Measurements from ENCODE around the gene SLC2A9. TPM values are rescaled to one million over a fixed set of nuclear protein-coding genes. Genes with fewer than 3 reads are reported as not detected.

SLC2A9 gene
- total and polyA plus RNA-seq, 2 donors (not counting 1 experiment from before 2014, with no cell fraction given) = 2.3 to 3.9 TPM

GRCh38 chr4:9949573-9949972 lies 71.7 kb downstream of the SLC2A9 start:
- no peaks in the 10 kb centered on the region for H3K4me1 ChIP-seq (ENCODE audit: control insufficient read depth, extremely low read depth, insufficient read depth, low read length)
- H3K9ac ChIP-seq (ENCODE audit: insufficient read depth, low read length) = no peak overlapping the region
- H3K27ac ChIP-seq (ENCODE audit: insufficient read depth, low read length) = no peak overlapping the region
- no peak overlapping the region for H3K4me3 ChIP-seq (replicated peaks in 1 of 4; ENCODE audit: control extremely low read depth in 1 of 4, insufficient read depth in 1 of 4, low read depth in 3 of 4, low read length in 4 of 4)
- no peaks in the 10 kb centered on the region for H3K27me3 ChIP-seq (ENCODE audit: control insufficient read depth, insufficient read depth, low read length)
- H3K9me3 ChIP-seq (ENCODE audit: control insufficient read depth, insufficient read depth, low read depth, low read length) = no peaks in the 10 kb centered on the region
- DNase-seq (ENCODE audit: low read depth in 2 of 2) = no peak
- H2AFZ ChIP-seq (ENCODE audit: low read length) = no peak overlapping the region
- H3K36me3 ChIP-seq (ENCODE audit: control insufficient read depth, insufficient read depth, low read length) = no peaks in the 10 kb centered on the region
- no peaks in the 10 kb centered on the region for H3K79me2 ChIP-seq (ENCODE audit: control insufficient read depth, insufficient read depth, low read length)
- H3K4me2 ChIP-seq (ENCODE audit: extremely low read depth, insufficient read depth, low read length) = no peak overlapping the region
- TF ChIP-seq EZH2 (IDR thresholded peaks at IDR 0.05; ENCODE audit: low read length, missing control alignments) = no peak
- no peak for TF ChIP-seq CTCF (conservative IDR thresholded peaks at IDR 0.05 in 1 of 2, IDR thresholded peaks at IDR 0.05 in 1 of 2; ENCODE audit: low read depth in 1 of 2, low read length in 2 of 2)
- H4K20me1 ChIP-seq (ENCODE audit: control insufficient read depth, extremely low read depth, insufficient read depth, low read length) = no peaks in the 10 kb centered on the region

GRCh38 chr4:9947168-9948062 lies 73.9 kb downstream of the SLC2A9 start:
- no peak for DNase-seq (ENCODE audit: low read depth in 2 of 2)
- Histone ChIP-seq H3K9me3 (ENCODE audit: control insufficient read depth, insufficient read depth, low read depth, low read length) (no peaks in the 10 kb centered on the region), H4K20me1 (ENCODE audit: control insufficient read depth, extremely low read depth, insufficient read depth, low read length) (no peaks in the 10 kb centered on the region), H3K4me1 (ENCODE audit: control insufficient read depth, extremely low read depth, insufficient read depth, low read length) (no peaks in the 10 kb centered on the region), H3K79me2 (ENCODE audit: control insufficient read depth, insufficient read depth, low read length) (no peaks in the 10 kb centered on the region), H3K4me3 (replicated peaks in 1 of 4; ENCODE audit: control extremely low read depth in 1 of 4, insufficient read depth in 1 of 4, low read depth in 3 of 4, low read length in 4 of 4) (no peak overlapping the region), H3K27me3 (ENCODE audit: control insufficient read depth, insufficient read depth, low read length) (no peaks in the 10 kb centered on the region), H3K9ac (ENCODE audit: insufficient read depth, low read length) (no peak overlapping the region), H3K27ac (ENCODE audit: insufficient read depth, low read length) (no peak overlapping the region), H2AFZ (ENCODE audit: low read length) (no peak overlapping the region), H3K4me2 (ENCODE audit: extremely low read depth, insufficient read depth, low read length) (no peak overlapping the region), H3K36me3 (ENCODE audit: control insufficient read depth, insufficient read depth, low read length) (no peaks in the 10 kb centered on the region)
- TF ChIP-seq EZH2 (IDR thresholded peaks at IDR 0.05; ENCODE audit: low read length, missing control alignments) (no peak), CTCF (conservative IDR thresholded peaks at IDR 0.05 in 1 of 2, IDR thresholded peaks at IDR 0.05 in 1 of 2; ENCODE audit: low read depth in 1 of 2, low read length in 2 of 2) (no peak)

GRCh38 chr4:9946170-9946569 lies 75.1 kb downstream of the SLC2A9 start:
- Histone ChIP-seq H3K27ac (ENCODE audit: insufficient read depth, low read length) (no peak overlapping the region), H3K79me2 (ENCODE audit: control insufficient read depth, insufficient read depth, low read length) (no peaks in the 10 kb centered on the region), H3K9me3 (ENCODE audit: control insufficient read depth, insufficient read depth, low read depth, low read length) (no peaks in the 10 kb centered on the region), H2AFZ (ENCODE audit: low read length) (no peak overlapping the region), H3K9ac (ENCODE audit: insufficient read depth, low read length) (no peak overlapping the region), H3K4me2 (ENCODE audit: extremely low read depth, insufficient read depth, low read length) (no peak overlapping the region), H3K4me1 (ENCODE audit: control insufficient read depth, extremely low read depth, insufficient read depth, low read length) (no peaks in the 10 kb centered on the region), H4K20me1 (ENCODE audit: control insufficient read depth, extremely low read depth, insufficient read depth, low read length) (no peaks in the 10 kb centered on the region), H3K27me3 (ENCODE audit: control insufficient read depth, insufficient read depth, low read length) (no peaks in the 10 kb centered on the region), H3K4me3 (replicated peaks in 1 of 4; ENCODE audit: control extremely low read depth in 1 of 4, insufficient read depth in 1 of 4, low read depth in 3 of 4, low read length in 4 of 4) (no peak overlapping the region), H3K36me3 (ENCODE audit: control insufficient read depth, insufficient read depth, low read length) (no peaks in the 10 kb centered on the region)
- TF ChIP-seq CTCF (conservative IDR thresholded peaks at IDR 0.05 in 1 of 2, IDR thresholded peaks at IDR 0.05 in 1 of 2; ENCODE audit: low read depth in 1 of 2, low read length in 2 of 2) (no peak), EZH2 (IDR thresholded peaks at IDR 0.05; ENCODE audit: low read length, missing control alignments) (no peak)
- no peak for DNase-seq (ENCODE audit: low read depth in 2 of 2)
